PC-9 (cell line): ENCODE measurements around the gene LHX8.

ENCODE experiments used
- EZH2 ChIP-seq: fragments of 200-600 bp; sonication (generic); IDR thresholded peaks from 2 replicates; pipeline ENCODE4 v1.8.0; 2017; ENCODE audit warnings: antibody characterized with exemption, low read depth
- TF ChIP-seq, protein P1 (sequence below): fragments of 200-600 bp; sonication (generic); conservative IDR thresholded peaks from 2 replicates; pipeline ENCODE4 v1.6.1; 2017; ENCODE audit warnings: mixed run types, antibody characterized with exemption, mild to moderate bottlenecking, moderate library complexity

DNA sequence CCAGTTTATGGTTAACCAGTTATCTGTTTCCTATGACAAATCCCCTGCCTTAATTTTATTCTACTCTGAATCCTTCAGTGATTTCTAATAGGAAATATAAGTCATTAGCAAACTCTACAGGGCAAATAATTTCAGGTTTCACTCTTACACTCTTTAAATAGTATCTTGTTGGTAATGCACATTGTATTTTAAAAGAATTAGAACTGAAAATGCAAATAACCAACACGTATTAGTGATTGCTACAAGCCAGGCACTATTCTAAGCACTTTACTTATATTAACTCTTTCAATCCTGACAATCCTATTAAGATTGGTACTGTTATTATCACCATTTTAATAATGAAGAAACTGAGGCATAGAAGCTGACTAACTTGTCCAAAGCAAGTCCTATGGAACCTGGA is 48.3 kb upstream of the LHX8 start:
- TF ChIP-seq, protein P1, sequence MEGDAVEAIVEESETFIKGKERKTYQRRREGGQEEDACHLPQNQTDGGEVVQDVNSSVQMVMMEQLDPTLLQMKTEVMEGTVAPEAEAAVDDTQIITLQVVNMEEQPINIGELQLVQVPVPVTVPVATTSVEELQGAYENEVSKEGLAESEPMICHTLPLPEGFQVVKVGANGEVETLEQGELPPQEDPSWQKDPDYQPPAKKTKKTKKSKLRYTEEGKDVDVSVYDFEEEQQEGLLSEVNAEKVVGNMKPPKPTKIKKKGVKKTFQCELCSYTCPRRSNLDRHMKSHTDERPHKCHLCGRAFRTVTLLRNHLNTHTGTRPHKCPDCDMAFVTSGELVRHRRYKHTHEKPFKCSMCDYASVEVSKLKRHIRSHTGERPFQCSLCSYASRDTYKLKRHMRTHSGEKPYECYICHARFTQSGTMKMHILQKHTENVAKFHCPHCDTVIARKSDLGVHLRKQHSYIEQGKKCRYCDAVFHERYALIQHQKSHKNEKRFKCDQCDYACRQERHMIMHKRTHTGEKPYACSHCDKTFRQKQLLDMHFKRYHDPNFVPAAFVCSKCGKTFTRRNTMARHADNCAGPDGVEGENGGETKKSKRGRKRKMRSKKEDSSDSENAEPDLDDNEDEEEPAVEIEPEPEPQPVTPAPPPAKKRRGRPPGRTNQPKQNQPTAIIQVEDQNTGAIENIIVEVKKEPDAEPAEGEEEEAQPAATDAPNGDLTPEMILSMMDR, result no peak
- no peak for TF ChIP-seq EZH2
